Measurements from ENCODE around the gene SNED1. TPM values are rescaled to one million over a fixed set of nuclear protein-coding genes. Genes with fewer than 3 reads are reported as not detected.

SNED1 gene
- polyA plus RNA-seq, 2 of the 4 experiments (the other 2 are of a cell fraction) = 0.15 to 0.21 TPM

GRCh38 chr2:240956935-240957655 is 41.3 kb upstream of the SNED1 start:
- POLR2A ChIA-PET = no interaction called here
- CTCF ChIA-PET = interaction anchor here (1.6 kb wide), 1 partner anchor 26 kb away, joined by 5 read pairs; no protein-coding TSS in a partner anchor
- WGBS (ENCODE audit: missing lambda C conversion rate) = 80% methylated on average over 13 of the region's 32 CpGs
- TF ChIP-seq ZC3H11A (IDR thresholded peaks at IDR 0.05) (no peak), CHD2 (IDR thresholded peaks at IDR 0.05; ENCODE audit: low read length, partially characterized antibody) (no peak), NPAS2 (CRISPR knock-in tag; IDR thresholded peaks at IDR 0.05; ENCODE audit: borderline replicate concordance) (no peak), NFE2L2 (conservative IDR thresholded peaks at IDR 0.05; ENCODE audit: low read length) (no peak), HMGXB4 (CRISPR knock-in tag; IDR thresholded peaks at IDR 0.05; ENCODE audit: borderline replicate concordance) (no peak), HOXA7 (CRISPR knock-in tag; IDR thresholded peaks at IDR 0.05) (no peak), EHF (CRISPR knock-in tag; IDR thresholded peaks at IDR 0.05) (no peak), HOXB13 (CRISPR knock-in tag; IDR thresholded peaks at IDR 0.05; ENCODE audit: low read depth) (no peak)
- Histone ChIP-seq H3K4me3 (no peak overlapping the region), H3K4me2 (no peak overlapping the region), H3K4me1 (0 out of 3 replicates have a peak, but pooled peaks cover 4% of the 10 kb centered on the region), H3K9me3 (no peaks in the 10 kb centered on the region), H3K27ac (no peak overlapping the region)
- FAIRE-seq (no peak), DNase-seq (ENCODE audit: low read depth in 1 of 2, low spot score in 1 of 2) (no peak), ATAC-seq (no peak)

- ATAC-seq = no peak; a peak in 1 of 6 replicates
- Histone ChIP-seq H3K27ac (no peak overlapping the region), H3K4me3 (no peak overlapping the region), H3K4me2 (no peak overlapping the region), H3K9me3 (no peaks in the 10 kb centered on the region), H3K4me1 (0 out of 3 replicates have a peak, but pooled peaks cover 4% of the 10 kb centered on the region)
- no peak for DNase-seq (ENCODE audit: low read depth in 1 of 2, low spot score in 1 of 2)
- WGBS (ENCODE audit: missing lambda C conversion rate) = 81% methylated on average over 8 of the region's 17 CpGs
- no peak for TF ChIP-seq NPAS2 (CRISPR knock-in tag; IDR thresholded peaks at IDR 0.05; ENCODE audit: borderline replicate concordance)
- no peak for TF ChIP-seq RCOR1 (IDR thresholded peaks at IDR 0.05; ENCODE audit: low read depth, low read length)
- no peak for TF ChIP-seq CEBPB (IDR thresholded peaks at IDR 0.05)
- TF ChIP-seq POLR2AphosphoS2 (conservative IDR thresholded peaks at IDR 0.05; ENCODE audit: low read length) = no peak
- TF ChIP-seq MYC (IDR thresholded peaks at IDR 0.05; ENCODE audit: borderline replicate concordance, low read length) = no peak
- CTCF ChIA-PET = interaction anchor here (1.6 kb wide), 1 partner anchor 26 kb away, joined by 5 read pairs; no protein-coding TSS in a partner anchor
- FAIRE-seq = no peak
- POLR2A ChIA-PET = no interaction called here
Observed at GRCh38 chr2:240957656-240958365, 40.6 kb upstream of the SNED1 start.

GRCh38 chr2:240958366-240959213 is 39.8 kb upstream of the SNED1 start:
- POLR2A ChIA-PET = no interaction called here
- ATAC-seq = no peak
- 70% methylated on average over 8 of the region's 19 CpGs for WGBS (ENCODE audit: missing lambda C conversion rate)
- TF ChIP-seq ZSCAN20 (CRISPR knock-in tag; IDR thresholded peaks at IDR 0.05) (no peak), ELK1 (IDR thresholded peaks at IDR 0.05; ENCODE audit: low read depth, low read length) (no peak), RAD21 (conservative IDR thresholded peaks at IDR 0.05 in 1 of 2, IDR thresholded peaks at IDR 0.05 in 1 of 2) (no peak), USF2 (IDR thresholded peaks at IDR 0.05) (no peak), SMC3 (IDR thresholded peaks at IDR 0.05) (no peak), HDAC2 (IDR thresholded peaks at IDR 0.05) (no peak), NPAS2 (CRISPR knock-in tag; IDR thresholded peaks at IDR 0.05; ENCODE audit: borderline replicate concordance) (no peak), ATOH8 (CRISPR knock-in tag; IDR thresholded peaks at IDR 0.05; ENCODE audit: low read depth) (no peak), FOSL2 (IDR thresholded peaks at IDR 0.05) (no peak), FOSL2 (CRISPR knock-in tag; IDR thresholded peaks at IDR 0.05) (no peak), ESRRA (IDR thresholded peaks at IDR 0.05; ENCODE audit: borderline replicate concordance, low read length) (no peak), RFX5 (IDR thresholded peaks at IDR 0.05) (no peak), SREBF2 (IDR thresholded peaks at IDR 0.05) (no peak), CBX8 (IDR thresholded peaks at IDR 0.05) (no peak), JUN (IDR thresholded peaks at IDR 0.05) (no peak), TFCP2L1 (CRISPR knock-in tag; IDR thresholded peaks at IDR 0.05) (no peak), EHF (CRISPR knock-in tag; IDR thresholded peaks at IDR 0.05) (no peak)

More at GRCh38 chr2:240958366-240959213, 39.8 kb upstream of the SNED1 start:
- Histone ChIP-seq H3K4me3 (no peak overlapping the region), H3K4me1 (0 out of 3 replicates have a peak, but pooled peaks cover 4% of the 10 kb centered on the region), H3K9me3 (no peaks in the 10 kb centered on the region), H3K4me2 (no peak overlapping the region), H3K27ac (no peak overlapping the region)
- CTCF ChIA-PET = interaction anchor here (0.5 to 2.5 kb wide), 4 partner anchors 25 to 61 kb away, joined by 3 to 8 read pairs (median 4); no protein-coding TSS in a partner anchor
- FAIRE-seq (no peak), DNase-seq (ENCODE audit: low read depth in 1 of 2, low spot score in 1 of 2) (no peak)
